T-helper 22 cell (primary cell): ENCODE data around the gene KRT1.

ENCODE experiments used
- DNase-seq: peaks from one replicate; pipeline ENCODE4 v3.0.0-alpha.2; 2020; ENCODE audit warnings: low read depth

KRT1 gene

GRCh38 chr12:52660934-52661499 lies 19.2 kb downstream of the KRT1 start:
- DNase-seq: no peak

GRCh38 chr12:52659951-52660350 lies 20.3 kb downstream of the KRT1 start:
- no peak for DNase-seq

- DNase-seq: no peak
These were observed 20.8 kb downstream of the KRT1 start for GRCh38 chr12:52659395-52659794.

GRCh38 chr12:52658196-52658595 lies 22.0 kb downstream of the KRT1 start:
- no peak for DNase-seq

GRCh38 chr12:52657250-52657902 lies 22.8 kb downstream of the KRT1 start:
- no peak for DNase-seq

GRCh38 chr12:52656616-52657015 lies 23.6 kb downstream of the KRT1 start:
- no peak for DNase-seq

- no peak for DNase-seq
These were observed 24.5 kb downstream of the KRT1 start for GRCh38 chr12:52655720-52656124.

GRCh38 chr12:52655251-52655650 lies 25.0 kb downstream of the KRT1 start:
- no peak for DNase-seq

- DNase-seq: no peak
These were observed 28.4 kb downstream of the KRT1 start, which contains the start of gene KRT2 for GRCh38 chr12:52651726-52652261. TSS of gene KRT2 (minus strand) at chr12:52652211. CDS start at chr12:52652142, 69 bp downstream.

- DNase-seq: no peak
These were observed 29.6 kb downstream of the KRT1 start for GRCh38 chr12:52650520-52651081.

- DNase-seq: no peak
These were observed 31.1 kb downstream of the KRT1 start for GRCh38 chr12:52649066-52649465.

- no peak for DNase-seq
These were observed 32.1 kb downstream of the KRT1 start for GRCh38 chr12:52648012-52648550.

GRCh38 chr12:52647601-52648000 lies 32.6 kb downstream of the KRT1 start:
- no peak for DNase-seq

GRCh38 chr12:52646613-52647012 lies 33.6 kb downstream of the KRT1 start:
- DNase-seq: no peak

GRCh38 chr12:52645982-52646381 lies 34.2 kb downstream of the KRT1 start:
- no peak for DNase-seq

GRCh38 chr12:52645120-52645761 lies 35.0 kb downstream of the KRT1 start:
- no peak for DNase-seq

GRCh38 chr12:52644078-52644415 lies 36.2 kb downstream of the KRT1 start:
- no peak for DNase-seq

- no peak for DNase-seq
These were observed 36.8 kb downstream of the KRT1 start for GRCh38 chr12:52643233-52644077.

- no peak for DNase-seq
These were observed 38.7 kb downstream of the KRT1 start for GRCh38 chr12:52641468-52641867.

GRCh38 chr12:52637299-52637698 lies 42.9 kb downstream of the KRT1 start:
- DNase-seq: no peak

- no peak for DNase-seq
These were observed 43.5 kb downstream of the KRT1 start for GRCh38 chr12:52636592-52637258.
